Measurements from ENCODE around the gene FOXE1. TPM values are rescaled to one million over a fixed set of nuclear protein-coding genes. Genes with fewer than 3 reads are reported as not detected.

FOXE1 gene
- total and polyA plus RNA-seq, 2 experiments from 2014 or later: 0.45 TPM; not detected in 1

DNA sequence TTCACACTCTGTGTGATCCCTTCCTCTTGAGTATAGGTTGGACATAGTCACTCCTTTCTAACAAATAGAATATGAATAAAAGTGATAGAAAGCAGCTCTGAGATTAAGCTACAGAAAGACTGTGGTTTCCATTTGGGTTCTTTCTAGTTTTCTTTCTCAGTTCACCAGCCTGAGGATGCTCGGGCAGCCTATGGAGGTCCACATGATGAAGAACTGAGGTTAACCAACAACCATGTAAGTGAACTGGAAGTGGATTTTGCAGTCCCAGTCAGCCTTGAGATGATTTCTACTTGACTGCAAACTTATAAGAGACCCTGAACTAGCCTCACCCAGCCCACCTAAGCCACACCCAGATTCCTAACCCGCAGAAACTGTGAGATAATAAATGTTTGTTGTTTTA lies 10.1 kb upstream of the FOXE1 start (continued):
- TF ChIP-seq, protein P1, sequence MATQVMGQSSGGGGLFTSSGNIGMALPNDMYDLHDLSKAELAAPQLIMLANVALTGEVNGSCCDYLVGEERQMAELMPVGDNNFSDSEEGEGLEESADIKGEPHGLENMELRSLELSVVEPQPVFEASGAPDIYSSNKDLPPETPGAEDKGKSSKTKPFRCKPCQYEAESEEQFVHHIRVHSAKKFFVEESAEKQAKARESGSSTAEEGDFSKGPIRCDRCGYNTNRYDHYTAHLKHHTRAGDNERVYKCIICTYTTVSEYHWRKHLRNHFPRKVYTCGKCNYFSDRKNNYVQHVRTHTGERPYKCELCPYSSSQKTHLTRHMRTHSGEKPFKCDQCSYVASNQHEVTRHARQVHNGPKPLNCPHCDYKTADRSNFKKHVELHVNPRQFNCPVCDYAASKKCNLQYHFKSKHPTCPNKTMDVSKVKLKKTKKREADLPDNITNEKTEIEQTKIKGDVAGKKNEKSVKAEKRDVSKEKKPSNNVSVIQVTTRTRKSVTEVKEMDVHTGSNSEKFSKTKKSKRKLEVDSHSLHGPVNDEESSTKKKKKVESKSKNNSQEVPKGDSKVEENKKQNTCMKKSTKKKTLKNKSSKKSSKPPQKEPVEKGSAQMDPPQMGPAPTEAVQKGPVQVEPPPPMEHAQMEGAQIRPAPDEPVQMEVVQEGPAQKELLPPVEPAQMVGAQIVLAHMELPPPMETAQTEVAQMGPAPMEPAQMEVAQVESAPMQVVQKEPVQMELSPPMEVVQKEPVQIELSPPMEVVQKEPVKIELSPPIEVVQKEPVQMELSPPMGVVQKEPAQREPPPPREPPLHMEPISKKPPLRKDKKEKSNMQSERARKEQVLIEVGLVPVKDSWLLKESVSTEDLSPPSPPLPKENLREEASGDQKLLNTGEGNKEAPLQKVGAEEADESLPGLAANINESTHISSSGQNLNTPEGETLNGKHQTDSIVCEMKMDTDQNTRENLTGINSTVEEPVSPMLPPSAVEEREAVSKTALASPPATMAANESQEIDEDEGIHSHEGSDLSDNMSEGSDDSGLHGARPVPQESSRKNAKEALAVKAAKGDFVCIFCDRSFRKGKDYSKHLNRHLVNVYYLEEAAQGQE (IDR thresholded peaks at IDR 0.05; ENCODE audit: unreplicated experiment): no peak
- no peak for TF ChIP-seq JUNB (IDR thresholded peaks at IDR 0.05; ENCODE audit: unreplicated experiment)
- no peak for TF ChIP-seq EZH2 (IDR thresholded peaks at IDR 0.05; ENCODE audit: low read depth, unreplicated experiment)
- TF ChIP-seq, protein P2, sequence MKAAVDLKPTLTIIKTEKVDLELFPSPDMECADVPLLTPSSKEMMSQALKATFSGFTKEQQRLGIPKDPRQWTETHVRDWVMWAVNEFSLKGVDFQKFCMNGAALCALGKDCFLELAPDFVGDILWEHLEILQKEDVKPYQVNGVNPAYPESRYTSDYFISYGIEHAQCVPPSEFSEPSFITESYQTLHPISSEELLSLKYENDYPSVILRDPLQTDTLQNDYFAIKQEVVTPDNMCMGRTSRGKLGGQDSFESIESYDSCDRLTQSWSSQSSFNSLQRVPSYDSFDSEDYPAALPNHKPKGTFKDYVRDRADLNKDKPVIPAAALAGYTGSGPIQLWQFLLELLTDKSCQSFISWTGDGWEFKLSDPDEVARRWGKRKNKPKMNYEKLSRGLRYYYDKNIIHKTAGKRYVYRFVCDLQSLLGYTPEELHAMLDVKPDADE (IDR thresholded peaks at IDR 0.05): no peak

DNA sequence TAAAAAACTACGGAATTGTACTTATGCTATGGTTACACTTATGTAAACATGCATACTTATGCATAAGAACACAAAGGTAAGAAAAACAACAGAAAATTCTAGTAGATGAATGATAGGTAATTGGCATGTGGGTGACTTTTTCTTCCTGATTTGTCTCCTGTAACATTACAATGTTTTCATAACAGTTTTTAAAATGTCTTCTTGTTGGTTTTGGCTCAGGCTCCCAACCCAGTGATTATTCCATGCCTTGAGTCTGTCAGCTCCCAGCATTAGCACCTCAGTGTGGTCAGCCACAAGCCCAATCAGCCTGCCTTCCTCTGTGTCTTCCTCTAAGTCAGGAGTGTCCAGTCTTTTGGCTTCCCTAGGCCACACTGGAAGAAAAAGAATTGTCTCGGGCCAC lies 7.9 kb upstream of the FOXE1 start:
- no peaks in the 10 kb centered on the region; the same call in 2 of the 3 replicates for H3K36me3 Mint-ChIP-seq (ENCODE audit: low read depth)
- Histone ChIP-seq H3K27me3 (ENCODE audit: insufficient read depth) (peaks cover 75% of the 10 kb centered on the region), H3K27ac (ENCODE audit: low read depth) (no peak overlapping the region), H3K36me3 (ENCODE audit: insufficient read depth) (no peaks in the 10 kb centered on the region; the same call in 1 of the 2 replicates), H3K9me2 (ENCODE audit: insufficient read depth) (no peaks in the 10 kb centered on the region), H2AFZ (no peak overlapping the region), H3K4me1 (ENCODE audit: insufficient read depth) (peaks cover 22% of the 10 kb centered on the region), H3K79me2 (replicated peaks; ENCODE audit: insufficient read depth) (no peaks in the 10 kb centered on the region), H3K4me2 (no peak overlapping the region), H4K20me1 (replicated peaks; ENCODE audit: insufficient read depth) (peaks cover 14% of the 10 kb centered on the region), H3K4me3 (no peak overlapping the region), H3F3A (replicated peaks; ENCODE audit: low read depth) (peaks cover 6% of the 10 kb centered on the region; the same call in 1 of the 2 replicates)
- no peak overlapping the region for H3K4me3 Mint-ChIP-seq
- peaks cover 15% of the 10 kb centered on the region for H3K4me1 Mint-ChIP-seq
- DNase-seq (ENCODE audit: low spot score) (no peak), ATAC-seq (no peak)
- peaks cover 57% of the 10 kb centered on the region for H3K27me3 Mint-ChIP-seq (ENCODE audit: insufficient read depth, low read depth, poor library complexity)
- no peaks in the 10 kb centered on the region for H3K9me3 Mint-ChIP-seq
- H3K27ac Mint-ChIP-seq: no peak overlapping the region
- no peak for TF ChIP-seq STAT1 (IDR thresholded peaks at IDR 0.05; ENCODE audit: unreplicated experiment)
- TF ChIP-seq, protein P3, sequence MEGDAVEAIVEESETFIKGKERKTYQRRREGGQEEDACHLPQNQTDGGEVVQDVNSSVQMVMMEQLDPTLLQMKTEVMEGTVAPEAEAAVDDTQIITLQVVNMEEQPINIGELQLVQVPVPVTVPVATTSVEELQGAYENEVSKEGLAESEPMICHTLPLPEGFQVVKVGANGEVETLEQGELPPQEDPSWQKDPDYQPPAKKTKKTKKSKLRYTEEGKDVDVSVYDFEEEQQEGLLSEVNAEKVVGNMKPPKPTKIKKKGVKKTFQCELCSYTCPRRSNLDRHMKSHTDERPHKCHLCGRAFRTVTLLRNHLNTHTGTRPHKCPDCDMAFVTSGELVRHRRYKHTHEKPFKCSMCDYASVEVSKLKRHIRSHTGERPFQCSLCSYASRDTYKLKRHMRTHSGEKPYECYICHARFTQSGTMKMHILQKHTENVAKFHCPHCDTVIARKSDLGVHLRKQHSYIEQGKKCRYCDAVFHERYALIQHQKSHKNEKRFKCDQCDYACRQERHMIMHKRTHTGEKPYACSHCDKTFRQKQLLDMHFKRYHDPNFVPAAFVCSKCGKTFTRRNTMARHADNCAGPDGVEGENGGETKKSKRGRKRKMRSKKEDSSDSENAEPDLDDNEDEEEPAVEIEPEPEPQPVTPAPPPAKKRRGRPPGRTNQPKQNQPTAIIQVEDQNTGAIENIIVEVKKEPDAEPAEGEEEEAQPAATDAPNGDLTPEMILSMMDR (conservative IDR thresholded peaks at IDR 0.05; ENCODE audit: low read depth in 2 of 2): no peak
- TF ChIP-seq, protein P2 (IDR thresholded peaks at IDR 0.05): no peak
- no peak for TF ChIP-seq ZNF114 (CRISPR knock-in tag; IDR thresholded peaks at IDR 0.05)
- no peak for TF ChIP-seq EZH2 (IDR thresholded peaks at IDR 0.05; ENCODE audit: low read depth, unreplicated experiment)
- no peak for TF ChIP-seq JUNB (IDR thresholded peaks at IDR 0.05; ENCODE audit: unreplicated experiment)
- TF ChIP-seq, protein P4, sequence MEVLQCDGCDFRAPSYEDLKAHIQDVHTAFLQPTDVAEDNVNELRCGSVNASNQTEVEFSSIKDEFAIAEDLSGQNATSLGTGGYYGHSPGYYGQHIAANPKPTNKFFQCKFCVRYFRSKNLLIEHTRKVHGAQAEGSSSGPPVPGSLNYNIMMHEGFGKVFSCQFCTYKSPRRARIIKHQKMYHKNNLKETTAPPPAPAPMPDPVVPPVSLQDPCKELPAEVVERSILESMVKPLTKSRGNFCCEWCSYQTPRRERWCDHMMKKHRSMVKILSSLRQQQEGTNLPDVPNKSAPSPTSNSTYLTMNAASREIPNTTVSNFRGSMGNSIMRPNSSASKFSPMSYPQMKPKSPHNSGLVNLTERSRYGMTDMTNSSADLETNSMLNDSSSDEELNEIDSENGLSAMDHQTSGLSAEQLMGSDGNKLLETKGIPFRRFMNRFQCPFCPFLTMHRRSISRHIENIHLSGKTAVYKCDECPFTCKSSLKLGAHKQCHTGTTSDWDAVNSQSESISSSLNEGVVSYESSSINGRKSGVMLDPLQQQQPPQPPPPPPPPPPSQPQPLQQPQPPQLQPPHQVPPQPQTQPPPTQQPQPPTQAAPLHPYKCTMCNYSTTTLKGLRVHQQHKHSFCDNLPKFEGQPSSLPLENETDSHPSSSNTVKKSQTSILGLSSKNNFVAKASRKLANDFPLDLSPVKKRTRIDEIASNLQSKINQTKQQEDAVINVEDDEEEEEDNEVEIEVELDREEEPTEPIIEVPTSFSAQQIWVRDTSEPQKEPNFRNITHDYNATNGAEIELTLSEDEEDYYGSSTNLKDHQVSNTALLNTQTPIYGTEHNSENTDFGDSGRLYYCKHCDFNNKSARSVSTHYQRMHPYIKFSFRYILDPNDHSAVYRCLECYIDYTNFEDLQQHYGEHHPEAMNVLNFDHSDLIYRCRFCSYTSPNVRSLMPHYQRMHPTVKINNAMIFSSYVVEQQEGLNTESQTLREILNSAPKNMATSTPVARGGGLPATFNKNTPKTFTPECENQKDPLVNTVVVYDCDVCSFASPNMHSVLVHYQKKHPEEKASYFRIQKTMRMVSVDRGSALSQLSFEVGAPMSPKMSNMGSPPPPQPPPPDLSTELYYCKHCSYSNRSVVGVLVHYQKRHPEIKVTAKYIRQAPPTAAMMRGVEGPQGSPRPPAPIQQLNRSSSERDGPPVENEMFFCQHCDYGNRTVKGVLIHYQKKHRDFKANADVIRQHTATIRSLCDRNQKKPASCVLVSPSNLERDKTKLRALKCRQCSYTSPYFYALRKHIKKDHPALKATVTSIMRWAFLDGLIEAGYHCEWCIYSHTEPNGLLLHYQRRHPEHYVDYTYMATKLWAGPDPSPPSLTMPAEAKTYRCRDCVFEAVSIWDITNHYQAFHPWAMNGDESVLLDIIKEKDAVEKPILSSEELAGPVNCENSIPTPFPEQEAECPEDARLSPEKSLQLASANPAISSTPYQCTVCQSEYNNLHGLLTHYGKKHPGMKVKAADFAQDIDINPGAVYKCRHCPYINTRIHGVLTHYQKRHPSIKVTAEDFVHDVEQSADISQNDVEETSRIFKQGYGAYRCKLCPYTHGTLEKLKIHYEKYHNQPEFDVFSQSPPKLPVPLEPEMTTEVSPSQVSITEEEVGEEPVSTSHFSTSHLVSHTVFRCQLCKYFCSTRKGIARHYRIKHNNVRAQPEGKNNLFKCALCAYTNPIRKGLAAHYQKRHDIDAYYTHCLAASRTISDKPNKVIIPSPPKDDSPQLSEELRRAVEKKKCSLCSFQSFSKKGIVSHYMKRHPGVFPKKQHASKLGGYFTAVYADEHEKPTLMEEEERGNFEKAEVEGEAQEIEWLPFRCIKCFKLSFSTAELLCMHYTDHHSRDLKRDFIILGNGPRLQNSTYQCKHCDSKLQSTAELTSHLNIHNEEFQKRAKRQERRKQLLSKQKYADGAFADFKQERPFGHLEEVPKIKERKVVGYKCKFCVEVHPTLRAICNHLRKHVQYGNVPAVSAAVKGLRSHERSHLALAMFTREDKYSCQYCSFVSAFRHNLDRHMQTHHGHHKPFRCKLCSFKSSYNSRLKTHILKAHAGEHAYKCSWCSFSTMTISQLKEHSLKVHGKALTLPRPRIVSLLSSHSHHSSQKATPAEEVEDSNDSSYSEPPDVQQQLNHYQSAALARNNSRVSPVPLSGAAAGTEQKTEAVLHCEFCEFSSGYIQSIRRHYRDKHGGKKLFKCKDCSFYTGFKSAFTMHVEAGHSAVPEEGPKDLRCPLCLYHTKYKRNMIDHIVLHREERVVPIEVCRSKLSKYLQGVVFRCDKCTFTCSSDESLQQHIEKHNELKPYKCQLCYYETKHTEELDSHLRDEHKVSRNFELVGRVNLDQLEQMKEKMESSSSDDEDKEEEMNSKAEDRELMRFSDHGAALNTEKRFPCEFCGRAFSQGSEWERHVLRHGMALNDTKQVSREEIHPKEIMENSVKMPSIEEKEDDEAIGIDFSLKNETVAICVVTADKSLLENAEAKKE (CRISPR knock-in tag; IDR thresholded peaks at IDR 0.05): no peak
